Measurements from ENCODE around the gene MSMO1. TPM values are rescaled to one million over a fixed set of nuclear protein-coding genes. Genes with fewer than 3 reads are reported as not detected.

Gene MSMO1
- total RNA-seq, 1 experiment from 2014 or later = 53.9 TPM

DNA sequence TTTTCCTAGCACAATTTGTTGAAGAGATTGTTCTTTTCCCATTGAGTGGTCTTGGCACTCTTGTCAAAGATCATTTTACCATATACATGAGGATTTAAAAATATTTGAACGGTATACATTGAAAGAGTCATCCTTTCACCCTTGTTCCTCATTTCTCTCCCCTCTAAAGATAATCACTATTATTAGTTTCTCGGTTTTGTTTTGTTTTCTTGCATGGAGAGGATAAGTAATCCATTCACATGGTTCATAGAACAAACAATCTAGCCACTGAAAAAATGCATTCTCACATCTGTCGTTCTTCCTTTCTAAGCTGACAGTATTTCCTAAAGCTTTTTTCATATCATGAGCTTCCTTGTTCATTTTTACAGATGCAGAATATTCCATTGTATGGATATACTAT lies 39.2 kb upstream of the MSMO1 start:
- POLR2A ChIA-PET = no interaction called here
- Histone ChIP-seq H3K9me3 (ENCODE audit: control insufficient read depth, insufficient read depth, low read depth, low read length) (no peaks in the 10 kb centered on the region), H3K27ac (ENCODE audit: low read length) (no peak overlapping the region), H3K4me3 (ENCODE audit: low read depth in 2 of 2, low read length in 2 of 2) (no peak overlapping the region), H3K36me3 (ENCODE audit: control insufficient read depth, insufficient read depth, low read length) (no peaks in the 10 kb centered on the region), H3K4me1 (ENCODE audit: control insufficient read depth, insufficient read depth, low read length) (no peaks in the 10 kb centered on the region), H3K27me3 (ENCODE audit: control insufficient read depth, insufficient read depth, low read length) (no peaks in the 10 kb centered on the region)
- TF ChIP-seq CTCF (IDR thresholded peaks at IDR 0.05) = no peak
- intact Hi-C loops (cut with micrococcal nuclease; ENCODE audit: unreplicated experiment) (no loop called here), in situ Hi-C loops (cut with HindIII; ENCODE audit: low pct_unique_long_range_greater_than_20kb, low sequenced_read_pairs) (no loop called here)
- ATAC-seq = no peak
- CTCF ChIA-PET = no interaction called here
- no TSS peak for BruUV-seq (replicated peaks)
- DNase-seq (ENCODE audit: low read depth, low spot score) = no peak

GRCh38 chr4:165288639-165289422 lies 38.6 kb upstream of the MSMO1 start:
- in situ Hi-C loops (cut with HindIII; ENCODE audit: low pct_unique_long_range_greater_than_20kb, low sequenced_read_pairs) = no loop called here
- H3K27me3 ChIP-seq (ENCODE audit: control insufficient read depth, insufficient read depth, low read length) = no peaks in the 10 kb centered on the region
- no peaks in the 10 kb centered on the region for H3K4me1 ChIP-seq (ENCODE audit: control insufficient read depth, insufficient read depth, low read length)
- no peak for TF ChIP-seq POLR2AphosphoS5 (IDR thresholded peaks at IDR 0.05; ENCODE audit: low read depth, low read length)
- TF ChIP-seq REST (IDR thresholded peaks at IDR 0.05; ENCODE audit: insufficient read depth in 1 of 2, low read depth in 2 of 2, low read length in 1 of 2) = no peak
- TF ChIP-seq SIN3A (IDR thresholded peaks at IDR 0.05; ENCODE audit: borderline replicate concordance, insufficient read depth, low read depth, low read length) = no peak
- TF ChIP-seq TCF7L2 (IDR thresholded peaks at IDR 0.05; ENCODE audit: low read depth, low read length) = no peak
- TF ChIP-seq CTCF (IDR thresholded peaks at IDR 0.05) = no peak
- no peaks in the 10 kb centered on the region for H3K9me3 ChIP-seq (ENCODE audit: control insufficient read depth, insufficient read depth, low read depth, low read length)
- POLR2A ChIA-PET = no interaction called here
- no peak overlapping the region for H3K4me3 ChIP-seq (ENCODE audit: low read depth in 2 of 2, low read length in 2 of 2)
- CTCF ChIA-PET = no interaction called here
- no peak for ATAC-seq
- intact Hi-C loops (cut with micrococcal nuclease; ENCODE audit: unreplicated experiment) = no loop called here
- no peak overlapping the region for H3K27ac ChIP-seq (ENCODE audit: low read length)
- BruUV-seq (replicated peaks) = no TSS peak
- no peak for DNase-seq (ENCODE audit: low read depth, low spot score)
- H3K36me3 ChIP-seq (ENCODE audit: control insufficient read depth, insufficient read depth, low read length) = no peaks in the 10 kb centered on the region
